Karpas-422 (cell line): ENCODE measurements around the gene TMEM117. TPM values are rescaled to one million over a fixed set of nuclear protein-coding genes. Genes with fewer than 3 reads are reported as not detected.
"Not testable (repeated sequence)": the region's sequence is repeated elsewhere in the genome, so short reads cannot be mapped to it uniquely, and the experiment has no call there.

ENCODE experiments used
- DNase-seq: peaks from one replicate; pipeline ENCODE4 v3.0.0-alpha.2; 2015
- H2AFZ ChIP-seq: fragments of 200-600 bp; sonication (generic); 2 replicates; pipeline ENCODE4 v1.6.1; 2014; ENCODE audit warnings: antibody characterized with exemption, low read length, mixed read lengths
- H3K27ac ChIP-seq: fragments of 200-600 bp; sonication (generic); 2 replicates; pipeline ENCODE4 v1.5.1; 2014; ENCODE audit warnings: mild to moderate bottlenecking, low read length, moderate library complexity
- H3K27me3 ChIP-seq: fragments of 200-600 bp; sonication (generic); 2 replicates; pipeline ENCODE4 v1.6.1; 2014; ENCODE audit warnings: low read length, mixed read lengths
- H3K36me3 ChIP-seq: fragments of 200-600 bp; sonication (generic); 2 replicates; pipeline ENCODE4 v1.6.1; 2014; ENCODE audit warnings: low read length, mixed read lengths; ENCODE audit not compliant: insufficient read depth
- H3K4me1 ChIP-seq: fragments of 200-600 bp; sonication (generic); 2 replicates; pipeline ENCODE4 v1.6.1; 2014; ENCODE audit warnings: mild to moderate bottlenecking, low read length, mixed read lengths
- H3K4me2 ChIP-seq: fragments of 200-600 bp; sonication (generic); 2 replicates; pipeline ENCODE4 v1.6.1; 2014; ENCODE audit warnings: low read length, low read depth, mild to moderate bottlenecking; ENCODE audit not compliant: poor library complexity, severe bottlenecking
- H3K4me3 ChIP-seq: fragments of 200-600 bp; sonication (generic); 2 replicates; pipeline ENCODE4 v1.5.1; 2014; ENCODE audit warnings: mild to moderate bottlenecking, antibody characterized with exemption, low read length, mixed read lengths
- H3K79me2 ChIP-seq: fragments of 200-600 bp; sonication (generic); 2 replicates; pipeline ENCODE4 v1.6.1; 2014; ENCODE audit warnings: mild to moderate bottlenecking, low read length, mixed read lengths
- H3K9ac ChIP-seq: fragments of 200-600 bp; sonication (generic); 2 replicates; pipeline ENCODE4 v1.6.0; 2014; ENCODE audit warnings: low read length
- H3K9me2 ChIP-seq: fragments of 200-600 bp; sonication (generic), shearing (Covaris generic); replicated peaks from 2 replicates; pipeline ENCODE4 v1.6.0; 2014; ENCODE audit warnings: mild to moderate bottlenecking, low read length, moderate library complexity; ENCODE audit not compliant: insufficient read depth
- H3K9me3 ChIP-seq: fragments of 300-700, 200-600 bp; sonication (generic); 2 replicates; pipeline ENCODE4 v1.6.1; 2014; ENCODE audit warnings: low read length, mixed read lengths
- H4K20me1 ChIP-seq: fragments of 200-600 bp; sonication (generic); 2 replicates; pipeline ENCODE4 v1.6.1; 2014; ENCODE audit warnings: mild to moderate bottlenecking, antibody characterized with exemption, low read length, low read depth; ENCODE audit not compliant: insufficient read depth
- total RNA-seq: library from RNA; depleted of rRNA; stranded (reverse); fragments of >200 nt; shearing (Covaris generic); gene quantifications from 2 replicates; pipeline ENCODE4 v1.2.3, GENCODE V29; 2014; ENCODE audit warnings: low replicate concordance

The TMEM117 gene
- total RNA-seq, 1 experiment from 2014 or later: 13.3 TPM

- no peaks in the 10 kb centered on the region for H3K9me3 ChIP-seq
- H3K27me3 ChIP-seq: no peaks in the 10 kb centered on the region
- no peak overlapping the region for H3K4me2 ChIP-seq
- no peak overlapping the region for H3K27ac ChIP-seq
- H3K4me3 ChIP-seq: no peak overlapping the region
- H2AFZ ChIP-seq: no peak overlapping the region
- H3K79me2 ChIP-seq: no peaks in the 10 kb centered on the region
- H3K9ac ChIP-seq: no peak overlapping the region
- no peaks in the 10 kb centered on the region for H3K9me2 ChIP-seq
- DNase-seq: peak; percentile 86
- no peaks in the 10 kb centered on the region; the same call in 1 of the 2 replicates for H3K4me1 ChIP-seq
- no peaks in the 10 kb centered on the region for H3K36me3 ChIP-seq
- H4K20me1 ChIP-seq: no peaks in the 10 kb centered on the region
Observed at GRCh38 chr12:44015333-44015941, 179.6 kb downstream of the TMEM117 start.

- Histone ChIP-seq H2AFZ (no peak overlapping the region), H3K9me3 (no peaks in the 10 kb centered on the region), H3K27me3 (no peaks in the 10 kb centered on the region), H3K4me1 (peaks cover 18% of the 10 kb centered on the region), H3K9ac (no peak overlapping the region), H3K9me2 (no peaks in the 10 kb centered on the region), H4K20me1 (no peaks in the 10 kb centered on the region), H3K4me3 (no peak overlapping the region), H3K27ac (no peak overlapping the region), H3K36me3 (no peaks in the 10 kb centered on the region), H3K4me2 (no peak overlapping the region), H3K79me2 (no peaks in the 10 kb centered on the region)
- no peak for DNase-seq
Observed at GRCh38 chr12:44017216-44017615, 181.3 kb downstream of the TMEM117 start.

GRCh38 chr12:44019118-44019517 lies 183.2 kb downstream of the TMEM117 start:
- no peak for DNase-seq
- no peak overlapping the region for H3K4me2 ChIP-seq
- no peak overlapping the region for H3K4me3 ChIP-seq
- no peaks in the 10 kb centered on the region for H3K9me2 ChIP-seq
- no peaks in the 10 kb centered on the region for H4K20me1 ChIP-seq
- H3K9ac ChIP-seq: no peak overlapping the region
- no peaks in the 10 kb centered on the region for H3K9me3 ChIP-seq
- no peak overlapping the region for H3K27ac ChIP-seq
- no peaks in the 10 kb centered on the region for H3K36me3 ChIP-seq
- H2AFZ ChIP-seq: no peak overlapping the region
- H3K79me2 ChIP-seq: no peaks in the 10 kb centered on the region
- H3K4me1 ChIP-seq: peaks cover 18% of the 10 kb centered on the region
- no peaks in the 10 kb centered on the region for H3K27me3 ChIP-seq

GRCh38 chr12:44020555-44020954 lies 184.7 kb downstream of the TMEM117 start:
- no peaks in the 10 kb centered on the region for H3K9me2 ChIP-seq
- no peak overlapping the region for H3K9ac ChIP-seq
- no peak overlapping the region for H3K4me3 ChIP-seq
- DNase-seq: no peak
- H3K27ac ChIP-seq: no peak overlapping the region
- H3K4me1 ChIP-seq: peaks cover 18% of the 10 kb centered on the region
- H2AFZ ChIP-seq: no peak overlapping the region
- no peaks in the 10 kb centered on the region for H3K36me3 ChIP-seq
- H3K27me3 ChIP-seq: no peaks in the 10 kb centered on the region
- H4K20me1 ChIP-seq: no peaks in the 10 kb centered on the region
- no peaks in the 10 kb centered on the region for H3K79me2 ChIP-seq
- H3K4me2 ChIP-seq: no peak overlapping the region
- no peaks in the 10 kb centered on the region for H3K9me3 ChIP-seq

GRCh38 chr12:44021471-44021971 lies 185.6 kb downstream of the TMEM117 start:
- Histone ChIP-seq H3K9ac (no peak overlapping the region), H3K36me3 (no peaks in the 10 kb centered on the region), H3K4me1 (peaks cover 18% of the 10 kb centered on the region), H3K9me3 (no peaks in the 10 kb centered on the region), H3K79me2 (no peaks in the 10 kb centered on the region), H4K20me1 (no peaks in the 10 kb centered on the region), H3K27ac (no peak overlapping the region), H3K9me2 (no peaks in the 10 kb centered on the region), H2AFZ (no peak overlapping the region), H3K4me3 (no peak overlapping the region), H3K27me3 (no peaks in the 10 kb centered on the region), H3K4me2 (peak overlapping the region; percentile 52)
- DNase-seq: peak; percentile 46

GRCh38 chr12:44025499-44025898 lies 189.6 kb downstream of the TMEM117 start:
- no peak for DNase-seq
- no peak overlapping the region for H3K4me2 ChIP-seq
- no peak overlapping the region for H3K4me3 ChIP-seq
- no peaks in the 10 kb centered on the region for H3K9me3 ChIP-seq
- H3K36me3 ChIP-seq: no peaks in the 10 kb centered on the region
- H3K27me3 ChIP-seq: no peaks in the 10 kb centered on the region
- no peak overlapping the region for H3K9ac ChIP-seq
- H3K27ac ChIP-seq: no peak overlapping the region
- no peaks in the 10 kb centered on the region for H4K20me1 ChIP-seq
- no peak overlapping the region for H2AFZ ChIP-seq
- peaks cover 18% of the 10 kb centered on the region for H3K4me1 ChIP-seq
- H3K79me2 ChIP-seq: no peaks in the 10 kb centered on the region
- H3K9me2 ChIP-seq: no peaks in the 10 kb centered on the region

- Histone ChIP-seq H3K4me1 (peaks cover 12% of the 10 kb centered on the region), H3K9me3 (no peaks in the 10 kb centered on the region), H2AFZ (no peak overlapping the region), H3K36me3 (no peaks in the 10 kb centered on the region), H3K4me2 (no peak overlapping the region), H3K79me2 (no peaks in the 10 kb centered on the region), H3K27ac (no peak overlapping the region), H3K27me3 (no peaks in the 10 kb centered on the region), H4K20me1 (no peaks in the 10 kb centered on the region), H3K9ac (no peak overlapping the region), H3K4me3 (no peak overlapping the region), H3K9me2 (no peaks in the 10 kb centered on the region)
- DNase-seq: no peak
Observed at GRCh38 chr12:44026046-44026445, 190.2 kb downstream of the TMEM117 start.

GRCh38 chr12:44026926-44027325 lies 191.0 kb downstream of the TMEM117 start:
- not testable (repeated sequence) for H3K36me3 ChIP-seq, H2AFZ ChIP-seq, H3K9me2 ChIP-seq, H3K27ac ChIP-seq, H3K9me3 ChIP-seq, H3K4me2 ChIP-seq, H3K79me2 ChIP-seq, H3K4me1 ChIP-seq, H3K9ac ChIP-seq, DNase-seq, H3K27me3 ChIP-seq, H4K20me1 ChIP-seq, H3K4me3 ChIP-seq
